GM06990 (cell line): ENCODE results near the gene MAP3K14.

Experiments
- DNase-seq: peaks from one replicate; pipeline ENCODE4 v3.0.0-alpha.2; 2011; ENCODE audit not compliant: insufficient read length; ENCODE audit errors: extremely low read depth
- H3K27me3 ChIP-seq: replicated peaks from 2 replicates; pipeline ENCODE4 v1.6.0; 2011; ENCODE audit warnings: low read length; ENCODE audit not compliant: control insufficient read depth, insufficient read depth
- H3K36me3 ChIP-seq: 2 replicates; pipeline ENCODE4 v1.5.1; 2011; ENCODE audit warnings: low read length; ENCODE audit not compliant: control insufficient read depth, insufficient read depth
- H3K4me3 ChIP-seq: replicated peaks from 2 replicates; pipeline ENCODE4 v1.5.1; 2011; ENCODE audit warnings: low read depth, mild to moderate bottlenecking, control low read depth, low read length
- TF ChIP-seq, protein P1 (sequence below): IDR thresholded peaks from 2 replicates; pipeline ENCODE4 v1.5.1; 2011; ENCODE audit warnings: low read length, control low read depth, mild to moderate bottlenecking, inconsistent platforms; ENCODE audit not compliant: insufficient read depth, poor library complexity, severe bottlenecking

The MAP3K14 gene

DNA sequence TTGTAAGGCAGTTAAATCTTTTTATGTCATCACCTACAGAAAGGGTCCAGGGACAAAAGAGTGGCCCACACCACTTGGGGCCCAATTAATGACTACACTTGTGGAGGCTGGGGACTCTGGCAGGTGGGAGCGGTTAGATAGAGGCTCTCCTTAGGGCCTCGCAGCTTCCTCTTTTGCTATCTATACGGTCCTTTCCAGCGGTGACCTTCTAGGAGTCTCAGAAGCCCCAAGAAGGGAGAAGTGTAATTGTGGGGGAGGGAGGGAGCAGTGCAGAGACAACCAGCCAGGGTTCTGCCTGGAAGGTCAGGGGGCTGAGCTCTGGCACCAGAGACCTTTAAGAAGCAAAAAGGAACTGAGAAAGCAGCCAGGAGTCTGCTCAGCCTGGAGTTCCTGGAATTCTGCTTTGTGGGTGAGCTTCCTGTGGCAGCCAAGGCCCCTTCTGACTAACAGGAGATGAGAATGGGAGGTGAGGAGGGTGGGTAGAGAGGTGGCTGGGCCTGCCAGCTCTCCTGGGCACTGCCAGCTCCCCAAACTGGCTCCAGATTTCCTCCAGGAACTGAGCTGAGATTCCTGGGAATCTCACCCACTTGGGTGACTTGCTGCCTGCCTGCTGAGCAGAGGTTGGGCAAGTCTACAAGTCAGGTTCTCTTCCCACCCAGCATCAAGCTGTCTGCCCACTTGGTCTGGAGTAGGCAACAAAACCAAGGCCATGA lies 16.3 kb upstream of the MAP3K14 start:
- TF ChIP-seq, protein P1, sequence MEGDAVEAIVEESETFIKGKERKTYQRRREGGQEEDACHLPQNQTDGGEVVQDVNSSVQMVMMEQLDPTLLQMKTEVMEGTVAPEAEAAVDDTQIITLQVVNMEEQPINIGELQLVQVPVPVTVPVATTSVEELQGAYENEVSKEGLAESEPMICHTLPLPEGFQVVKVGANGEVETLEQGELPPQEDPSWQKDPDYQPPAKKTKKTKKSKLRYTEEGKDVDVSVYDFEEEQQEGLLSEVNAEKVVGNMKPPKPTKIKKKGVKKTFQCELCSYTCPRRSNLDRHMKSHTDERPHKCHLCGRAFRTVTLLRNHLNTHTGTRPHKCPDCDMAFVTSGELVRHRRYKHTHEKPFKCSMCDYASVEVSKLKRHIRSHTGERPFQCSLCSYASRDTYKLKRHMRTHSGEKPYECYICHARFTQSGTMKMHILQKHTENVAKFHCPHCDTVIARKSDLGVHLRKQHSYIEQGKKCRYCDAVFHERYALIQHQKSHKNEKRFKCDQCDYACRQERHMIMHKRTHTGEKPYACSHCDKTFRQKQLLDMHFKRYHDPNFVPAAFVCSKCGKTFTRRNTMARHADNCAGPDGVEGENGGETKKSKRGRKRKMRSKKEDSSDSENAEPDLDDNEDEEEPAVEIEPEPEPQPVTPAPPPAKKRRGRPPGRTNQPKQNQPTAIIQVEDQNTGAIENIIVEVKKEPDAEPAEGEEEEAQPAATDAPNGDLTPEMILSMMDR = no peak
- H3K27me3 ChIP-seq = no peaks in the 10 kb centered on the region
- DNase-seq = peak; percentile 64
- H3K36me3 ChIP-seq = no peaks in the 10 kb centered on the region
- H3K4me3 ChIP-seq = peak overlapping the region; percentile 3; the same call in 1 of the 2 replicates

GRCh38 chr17:45332505-45332904 lies 15.7 kb upstream of the MAP3K14 start:
- Histone ChIP-seq H3K4me3 (no peak overlapping the region), H3K36me3 (no peaks in the 10 kb centered on the region), H3K27me3 (no peaks in the 10 kb centered on the region)
- TF ChIP-seq, protein P1 = no peak
- DNase-seq = no peak

GRCh38 chr17:45326626-45327025 lies 9.8 kb upstream of the MAP3K14 start:
- TF ChIP-seq, protein P1 = no peak
- peak; percentile 50 for DNase-seq
- no peaks in the 10 kb centered on the region for H3K36me3 ChIP-seq
- no peak overlapping the region for H3K4me3 ChIP-seq
- H3K27me3 ChIP-seq = no peaks in the 10 kb centered on the region

DNA sequence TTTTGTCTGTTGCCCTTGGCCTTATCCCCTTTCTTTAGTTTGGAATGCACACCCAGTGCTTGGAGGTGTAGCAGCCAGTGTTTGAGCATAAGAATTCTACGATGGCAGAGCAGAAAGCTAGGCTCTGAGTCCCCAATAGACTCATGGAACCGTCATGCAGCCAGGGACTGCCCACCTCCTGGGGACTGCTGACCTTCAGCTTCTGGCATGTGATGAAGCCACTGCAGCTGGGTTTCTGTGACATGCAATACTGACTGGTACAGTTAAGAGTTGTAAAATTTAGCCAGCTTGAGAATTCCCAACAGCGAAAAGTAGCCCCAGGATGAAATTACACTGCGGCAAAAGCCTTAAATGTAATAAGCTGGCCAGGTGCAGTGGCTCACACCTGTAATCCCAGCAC lies 9.0 kb upstream of the MAP3K14 start:
- no peak for DNase-seq
- no peaks in the 10 kb centered on the region for H3K36me3 ChIP-seq
- no peaks in the 10 kb centered on the region for H3K27me3 ChIP-seq

GRCh38 chr17:45324336-45324735 lies 7.5 kb upstream of the MAP3K14 start:
- TF ChIP-seq, protein P1 = no peak
- DNase-seq = no peak
- H3K4me3 ChIP-seq = no peak overlapping the region
- H3K27me3 ChIP-seq = no peaks in the 10 kb centered on the region
- H3K36me3 ChIP-seq = no peaks in the 10 kb centered on the region

More for the DNA sequence above, 9.0 kb upstream of the MAP3K14 start:
- no peak overlapping the region for H3K4me3 ChIP-seq
- TF ChIP-seq, protein P1 = no peak
